H1 (cell line): Measurements from ENCODE around the gene CCDC92B. TPM values are rescaled to one million over a fixed set of nuclear protein-coding genes. Genes with fewer than 3 reads are reported as not detected.

ENCODE experiments used
- CTCF ChIA-PET: fragments of 300-600 bp; sonication (Branson Sonifier 250); formaldehyde crosslinking; loops from one replicate; lab custom pipeline; 2021; ENCODE audit not compliant: partially characterized antibody; lab: Charles Lee
- POLR2A ChIA-PET: fragments of 300-600 bp; sonication (Branson Sonifier 250); formaldehyde crosslinking; loops from one replicate; lab custom pipeline; 2021; ENCODE audit warnings: inconsistent platforms; ENCODE audit not compliant: partially characterized antibody; lab: Charles Lee
- DNase-seq, 2 experiments: peaks; one replicate each; pipeline versions ENCODE4 v3.0.0 to v3.0.0-alpha.2; 2010 to 2022; ENCODE audit warnings: low spot score in 2 of 2, low read depth in 1 of 2, mixed read lengths in 1 of 2
- FAIRE-seq: peaks from 2 replicates; lab custom pipeline; 2011; peaks lifted over from hg19 to GRCh38; lab: Jason Lieb, UNC
- H2AFZ ChIP-seq: 2 replicates; pipeline ENCODE4 v1.8.1; 2012; ENCODE audit warnings: low read length, inconsistent platforms
- H2AK5ac ChIP-seq: 2 replicates; pipeline ENCODE4 v1.6.1; 2013; ENCODE audit warnings: low read depth, low read length
- H2BK120ac ChIP-seq: replicated peaks from 2 replicates; pipeline ENCODE3; 2013; ENCODE audit warnings: low read depth, low read length, inconsistent platforms
- H2BK12ac ChIP-seq: 2 replicates; pipeline ENCODE4 v1.6.1; 2013; ENCODE audit warnings: low read depth, low read length
- H2BK15ac ChIP-seq: 2 replicates; pipeline ENCODE4 v1.6.1; 2013; ENCODE audit warnings: low read length
- H2BK20ac ChIP-seq: 2 replicates; pipeline ENCODE4 v1.6.1; 2013; ENCODE audit warnings: low read length
- H2BK5ac ChIP-seq: 2 replicates; pipeline ENCODE4 v1.6.1; 2013; ENCODE audit warnings: low read depth, low read length
- H3K14ac ChIP-seq: 2 replicates; pipeline ENCODE4 v1.6.1; 2013; ENCODE audit warnings: inconsistent platforms; ENCODE audit not compliant: insufficient read length
- H3K18ac ChIP-seq: 2 replicates; pipeline ENCODE4 v1.6.1; 2013; ENCODE audit warnings: low read length; ENCODE audit errors: extremely low read depth
- H3K23ac ChIP-seq: 2 replicates; pipeline ENCODE4 v1.6.1; 2013; ENCODE audit warnings: inconsistent platforms; ENCODE audit not compliant: insufficient read length
- H3K23me2 ChIP-seq: 2 replicates; pipeline ENCODE4 v1.6.1; 2013; ENCODE audit warnings: low read depth, low read length
- H3K27ac ChIP-seq: 2 replicates; pipeline ENCODE4 v1.6.1; 2011; ENCODE audit warnings: low read depth, low read length, inconsistent platforms
- H3K27me3 ChIP-seq, 4 experiments: replicated peaks in 1 of 4; 1 replicate in 1 of 4; 2 replicates in 3 of 4; pipeline versions ENCODE4 v1.6.1 to v1.8.1; 2011 to 2013; ENCODE audit warnings: low read length in 3 of 4, mild to moderate bottlenecking in 3 of 4, inconsistent platforms in 2 of 4, mixed read lengths in 2 of 4, moderate library complexity in 1 of 4; ENCODE audit not compliant: control insufficient read depth in 3 of 4, insufficient read depth in 3 of 4; ENCODE audit errors: extremely low read depth in 1 of 4
- H3K36me3 ChIP-seq, 4 experiments: 2 replicates each; pipeline versions ENCODE4 v1.6.1 to v1.8.1; 2011 to 2013; ENCODE audit warnings: mild to moderate bottlenecking in 4 of 4, low read length in 3 of 4, moderate library complexity in 2 of 4, control low read depth in 1 of 4, inconsistent platforms in 1 of 4; ENCODE audit not compliant: insufficient read depth in 4 of 4, control insufficient read depth in 2 of 4
- H3K4ac ChIP-seq: replicated peaks from 2 replicates; pipeline ENCODE3; 2013; ENCODE audit warnings: low read length, low read depth, mixed read lengths, inconsistent platforms; ENCODE audit not compliant: insufficient read length
- H3K4me1 ChIP-seq, 4 experiments: replicated peaks in 1 of 4; 1 replicate in 1 of 4; 2 replicates in 3 of 4; pipeline versions ENCODE4 v1.6.1 to v1.8.1; 2011 to 2013; ENCODE audit warnings: low read length in 3 of 4, inconsistent platforms in 2 of 4, mixed read lengths in 1 of 4; ENCODE audit not compliant: insufficient read depth in 4 of 4, control insufficient read depth in 3 of 4
- H3K4me2 ChIP-seq, 2 experiments: 2 replicates each; pipeline versions ENCODE4 v1.6.1 to v1.8.1; 2011 to 2013; ENCODE audit warnings: low read depth in 2 of 2, low read length in 2 of 2, control low read depth in 1 of 2, inconsistent platforms in 1 of 2, mild to moderate bottlenecking in 1 of 2; ENCODE audit not compliant: insufficient read depth in 1 of 2
- H3K4me3 ChIP-seq, 4 experiments: fragments of 200-600, 300-600 bp in 1 of 4; sonication (generic), shearing (Covaris generic), sonication (Bioruptor Twin) in 1 of 4; 2 replicates each; pipeline versions ENCODE4 v1.5.1 to v1.8.1; 2011 to 2016; ENCODE audit warnings: low read length in 4 of 4, low read depth in 3 of 4, control low read depth in 2 of 4, inconsistent platforms in 2 of 4, mild to moderate bottlenecking in 2 of 4, mixed read lengths in 1 of 4, moderate library complexity in 1 of 4; ENCODE audit not compliant: insufficient read depth in 2 of 4; ENCODE audit errors: extremely low read depth in 1 of 4
- H3K56ac ChIP-seq: replicated peaks from 2 replicates; pipeline ENCODE3; 2013; ENCODE audit warnings: low read depth, mild to moderate bottlenecking, mixed read lengths, low read length, inconsistent platforms; ENCODE audit not compliant: insufficient read length
- H3K79me1 ChIP-seq: 2 replicates; pipeline ENCODE4 v1.6.1; 2013; ENCODE audit warnings: low read depth, low read length, control low read depth
- H3K79me2 ChIP-seq, 2 experiments: 2 replicates each; pipeline versions ENCODE4 v1.6.1 to v1.8.1; 2012 to 2013; ENCODE audit warnings: low read length in 2 of 2, mild to moderate bottlenecking in 2 of 2, inconsistent platforms in 1 of 2; ENCODE audit not compliant: insufficient read depth in 2 of 2, control insufficient read depth in 1 of 2
- H3K9ac ChIP-seq, 4 experiments: replicated peaks in 1 of 4; 1 replicate in 1 of 4; 2 replicates in 3 of 4; pipeline versions ENCODE4 v1.6.1 to v1.8.1; 2011 to 2013; ENCODE audit warnings: low read depth in 3 of 4, low read length in 3 of 4, control low read depth in 2 of 4, mild to moderate bottlenecking in 2 of 4, moderate library complexity in 2 of 4, inconsistent platforms in 1 of 4; ENCODE audit errors: extremely low read depth in 1 of 4
- H3K9me3 ChIP-seq, 2 experiments: 2 replicates each; pipeline versions ENCODE4 v1.6.1 to v1.8.1; 2012 to 2013; ENCODE audit warnings: mild to moderate bottlenecking in 2 of 2, moderate library complexity in 2 of 2, control low read depth in 1 of 2, inconsistent platforms in 1 of 2, low read depth in 1 of 2, low read length in 1 of 2, mixed read lengths in 1 of 2; ENCODE audit not compliant: insufficient read depth in 2 of 2
- H4K20me1 ChIP-seq, 2 experiments: replicated peaks in 1 of 2; 2 replicates each; pipeline versions ENCODE3 to v1.8.1; 2011 to 2013; ENCODE audit warnings: inconsistent platforms in 2 of 2, low read length in 2 of 2, mild to moderate bottlenecking in 1 of 2; ENCODE audit not compliant: insufficient read depth in 2 of 2, control insufficient read depth in 1 of 2
- H4K5ac ChIP-seq: 2 replicates; pipeline ENCODE4 v1.6.1; 2013; ENCODE audit warnings: low read length, low read depth, mixed read lengths, inconsistent platforms; ENCODE audit not compliant: insufficient read length
- H4K8ac ChIP-seq: 2 replicates; pipeline ENCODE4 v1.8.0; 2013; ENCODE audit warnings: mild to moderate bottlenecking, moderate library complexity, low read length, inconsistent platforms; ENCODE audit not compliant: insufficient read depth; ENCODE audit errors: extremely low read depth
- H4K91ac ChIP-seq: replicated peaks from 2 replicates; pipeline ENCODE3; 2013; ENCODE audit warnings: low read length, mixed read lengths, inconsistent platforms; ENCODE audit not compliant: insufficient read length
- BCL11A ChIP-seq, 2 experiments: IDR thresholded peaks; one replicate each; pipeline ENCODE4 v1.6.1; 2011; ENCODE audit warnings: low read depth in 2 of 2, low read length in 2 of 2, mild to moderate bottlenecking in 2 of 2
- CBX8 ChIP-seq: fragments of 300-800, 300-1000 bp; sonication (generic); IDR thresholded peaks from 2 replicates; pipeline ENCODE4 v1.7.1; 2016; ENCODE audit warnings: low read depth, low read length, borderline replicate concordance
- JUN ChIP-seq: IDR thresholded peaks from 2 replicates; pipeline ENCODE4 v1.6.1; 2011; ENCODE audit warnings: low read depth, mild to moderate bottlenecking, improper control_type of control experiment, low read length
- JUND ChIP-seq: IDR thresholded peaks from 2 replicates; pipeline ENCODE4 v1.6.1; 2011; ENCODE audit warnings: mild to moderate bottlenecking, improper control_type of control experiment, low read length
- KDM4A ChIP-seq: IDR thresholded peaks from one replicate; pipeline ENCODE4 v1.7.1; 2012; ENCODE audit warnings: low read depth, mild to moderate bottlenecking, moderate library complexity, low read length, inconsistent platforms; ENCODE audit not compliant: severe bottlenecking
- MAFK ChIP-seq: IDR thresholded peaks from 2 replicates; pipeline ENCODE4 v1.6.1; 2012; ENCODE audit warnings: low read depth, mild to moderate bottlenecking, improper control_type of control experiment, low read length
- NRF1 ChIP-seq: IDR thresholded peaks from 2 replicates; pipeline ENCODE4 v1.6.1; 2011; ENCODE audit warnings: mild to moderate bottlenecking, low read depth, low read length, improper control_type of control experiment
- RAD21 ChIP-seq, 2 experiments: IDR thresholded peaks in 1 of 2; conservative IDR thresholded peaks in 1 of 2; 2 replicates each; pipeline ENCODE4 v1.6.1; 2011; ENCODE audit warnings: low read depth in 2 of 2, low read length in 2 of 2, improper control_type of control experiment in 1 of 2, inconsistent platforms in 1 of 2, mild to moderate bottlenecking in 1 of 2, moderate library complexity in 1 of 2
- SIN3A ChIP-seq, 2 experiments: IDR thresholded peaks in 1 of 2; conservative IDR thresholded peaks in 1 of 2; 2 replicates each; pipeline ENCODE4 v1.6.1; 2011 to 2012; ENCODE audit warnings: low read length in 2 of 2, improper control_type of control experiment in 1 of 2, low read depth in 1 of 2, mild to moderate bottlenecking in 1 of 2
- SP4 ChIP-seq: IDR thresholded peaks from 2 replicates; pipeline ENCODE4 v1.6.1; 2012; ENCODE audit warnings: low read length, inconsistent platforms
- WGBS, 2 experiments: shearing (Covaris generic) in 1 of 2; methylation state at CpG; one replicate each; pipeline versions ENCODE4 v1.1.6 to v1.1.7; 2013 to 2015; ENCODE audit warnings: low lambda C conversion rate in 2 of 2, mixed read lengths in 2 of 2, inconsistent platforms in 1 of 2, low coverage in 1 of 2, missing lambda C conversion rate in 1 of 2; ENCODE audit not compliant: insufficient replicate concordance in 2 of 2, insufficient coverage in 1 of 2, insufficient read length in 1 of 2; ENCODE audit errors: extremely low coverage in 1 of 2, missing lambda C conversion rate in 1 of 2; 5-methylcytosine and 5-hydroxymethylcytosine counted together
- polyA plus RNA-seq, 7 experiments: library from polyadenylated mRNA; depleted of rRNA in 3 of 7; stranded (reverse) in 5 of 7; unstranded in 2 of 7; fragments of >200 nt in 5 of 7; fragments of 200-250 nt in 2 of 7; gene quantifications; 1 replicate in 5 of 7; 2 replicates in 1 of 7; 4 replicates in 1 of 7; pipeline versions ENCODE4 v1.2.1 to v1.2.3, GENCODE V29; 2011 to 2013; ENCODE audit warnings: missing spikeins in 2 of 7, mixed read lengths in 2 of 7
- total RNA-seq: library from RNA; stranded (reverse); fragmentation: NEBNext Ultra II Directional; extraction: Animal tissue kit (Norgen Biotek cat#: 25700); gene quantifications from 2 replicates; pipeline ENCODE4 v1.2.1, GENCODE V29; 2021
- TF ChIP-seq, protein P1 (sequence below): IDR thresholded peaks from 2 replicates; pipeline ENCODE4 v1.6.1; 2011; ENCODE audit warnings: low read depth, mild to moderate bottlenecking, low read length; ENCODE audit not compliant: insufficient read depth

The CCDC92B gene
- total and polyA plus RNA-seq, 2 of the 8 experiments (the other 6 are each of a cell fraction or from before 2014, with no cell fraction given), result 5.5 to 12.1 TPM

DNA sequence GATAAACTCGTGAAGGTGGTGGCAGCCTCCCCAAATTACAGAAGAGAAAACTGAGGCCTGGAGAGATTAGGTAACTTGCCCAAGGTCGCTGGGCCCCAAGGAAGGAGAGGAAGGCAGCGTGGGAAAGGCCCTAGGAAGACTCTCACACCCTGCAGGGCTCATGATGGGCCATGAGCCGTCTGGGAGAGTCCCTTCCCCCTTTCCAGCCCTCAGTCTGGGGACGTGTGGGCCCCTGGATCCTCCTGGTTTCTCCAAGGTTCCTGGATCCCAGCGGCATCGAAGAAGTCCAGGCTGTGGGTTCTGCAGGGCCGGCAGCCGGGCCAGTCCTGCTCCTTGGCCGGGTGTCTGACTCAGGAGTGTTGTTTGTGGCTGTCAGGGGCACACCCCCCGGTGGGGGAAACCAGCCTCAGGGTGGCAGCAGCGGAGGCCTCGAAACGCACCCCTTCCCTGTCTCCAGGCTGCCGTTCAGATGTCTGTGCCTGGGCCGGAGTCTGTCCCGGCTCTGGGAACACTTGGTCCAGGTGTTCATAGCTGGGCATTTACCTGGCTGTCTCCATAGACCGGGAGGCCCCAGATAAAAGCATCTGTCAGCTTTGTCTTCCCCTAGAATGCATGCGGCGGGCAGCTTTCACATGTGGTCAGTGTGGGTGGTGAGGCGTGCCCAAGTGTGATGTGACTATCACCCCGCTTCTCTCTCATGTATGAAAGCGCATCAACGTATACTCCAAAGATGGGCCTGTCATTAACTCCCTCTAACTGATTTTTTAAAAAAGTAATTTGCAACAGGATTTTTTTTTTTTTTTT is 43.1 kb upstream of the CCDC92B start:
- no peak overlapping the region; a peak in 1 of 7 replicates for H3K9ac ChIP-seq
- H3K23me2 ChIP-seq, result no peaks in the 10 kb centered on the region
- FAIRE-seq, result no peak
- H3K4me1 ChIP-seq, result peaks cover 0 to under 1% (median under 1%) of the 10 kb centered on the region in 4 experiments; a peak in 2 of 7 replicates
- no peak overlapping the region for H4K5ac ChIP-seq
- H2BK15ac ChIP-seq, result no peak overlapping the region
- no peak overlapping the region for H3K4ac ChIP-seq
- no peak overlapping the region for H2AK5ac ChIP-seq
- H3K27me3 ChIP-seq, result no peaks in the 10 kb centered on the region
- WGBS, 2 experiments, result 79% methylated on average over 23 of the region's 24 CpGs; no CpG with 5 or more reads in 1 of the 2 experiments
- H2BK20ac ChIP-seq, result no peak overlapping the region
- no peak overlapping the region for H3K27ac ChIP-seq
- H3K79me1 ChIP-seq, result no peaks in the 10 kb centered on the region; the same call in 1 of the 2 replicates
- H2AFZ ChIP-seq, result no peak overlapping the region
- no peak for DNase-seq
- no peak for TF ChIP-seq MAFK
- TF ChIP-seq SP4, result no peak
- TF ChIP-seq SIN3A (conservative IDR thresholded peaks at IDR 0.05 in 1 of 2, IDR thresholded peaks at IDR 0.05 in 1 of 2; ENCODE audit: low read depth in 1 of 2, low read length in 2 of 2), result no peak
- no peak for TF ChIP-seq JUN
- TF ChIP-seq, protein P1, sequence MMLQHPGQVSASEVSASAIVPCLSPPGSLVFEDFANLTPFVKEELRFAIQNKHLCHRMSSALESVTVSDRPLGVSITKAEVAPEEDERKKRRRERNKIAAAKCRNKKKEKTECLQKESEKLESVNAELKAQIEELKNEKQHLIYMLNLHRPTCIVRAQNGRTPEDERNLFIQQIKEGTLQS, result no peak
- TF ChIP-seq CBX8, result no peak
- TF ChIP-seq KDM4A, result no peak
- no peak for TF ChIP-seq NRF1
- TF ChIP-seq RAD21 (IDR thresholded peaks at IDR 0.05 in 1 of 2, conservative IDR thresholded peaks at IDR 0.05 in 1 of 2; ENCODE audit: low read depth in 2 of 2, low read length in 2 of 2), result no peak
- TF ChIP-seq BCL11A (IDR thresholded peaks at IDR 0.05; ENCODE audit: low read depth in 2 of 2, low read length in 2 of 2), result no peak
- no peak for TF ChIP-seq JUND
- H2BK12ac ChIP-seq, result no peak overlapping the region
- H3K36me3 ChIP-seq, result no peaks in the 10 kb centered on the region
- no peak overlapping the region for H3K14ac ChIP-seq
- H3K4me3 ChIP-seq, result no peak overlapping the region
- H3K18ac ChIP-seq, result no peak overlapping the region
- H3K4me2 ChIP-seq, result no peak overlapping the region
- POLR2A ChIA-PET, result interaction anchor here (0.6 kb wide), 1 partner anchor 10 kb away, joined by 4 read pairs; no protein-coding TSS in a partner anchor
- H3K79me2 ChIP-seq, result no peaks in the 10 kb centered on the region
- H3K9me3 ChIP-seq, result no peaks in the 10 kb centered on the region
- H4K91ac ChIP-seq, result no peak overlapping the region
- no peak overlapping the region for H3K23ac ChIP-seq
- H4K8ac ChIP-seq, result no peak overlapping the region
- no peak overlapping the region for H3K56ac ChIP-seq
- no peak overlapping the region for H2BK120ac ChIP-seq
- H2BK5ac ChIP-seq, result no peak overlapping the region; the same call in 1 of the 2 replicates
- CTCF ChIA-PET, result interaction anchor here (0.5 to 3.0 kb wide), 8 partner anchors 9 to 401 kb away, joined by 3 to 15 read pairs (median 3); no protein-coding TSS in a partner anchor
- peaks cover 0 to 13% of the 10 kb centered on the region in 2 experiments for H4K20me1 ChIP-seq
